SK-N-SH (cell line): Measurements from ENCODE around the gene AMACR.

Experiments
- CTCF ChIP-seq: fragments of 200-600 bp; sonication (generic); IDR thresholded peaks from 2 replicates; pipeline ENCODE4 v1.6.1; 2017; ENCODE audit warnings: antibody characterized with exemption, mild to moderate bottlenecking, moderate library complexity
- EP300 ChIP-seq, 2 experiments: IDR thresholded peaks; 2 replicates each; pipeline versions ENCODE4 v1.4.0 to v1.6.1; 2012; ENCODE audit warnings: borderline replicate concordance in 1 of 2, low read depth in 1 of 2, low read length in 1 of 2
- FOXM1 ChIP-seq: IDR thresholded peaks from 2 replicates; pipeline ENCODE4 v1.4.0; 2012; ENCODE audit warnings: low read depth, mild to moderate bottlenecking
- JUND ChIP-seq: IDR thresholded peaks from 2 replicates; pipeline ENCODE4 v1.4.0; 2012
- RCOR1 ChIP-seq: fragments of 150-350 bp; IDR thresholded peaks from 2 replicates; pipeline ENCODE4 v1.6.1; 2017; ENCODE audit warnings: antibody characterized with exemption, low read length
- SIN3A ChIP-seq: IDR thresholded peaks from 2 replicates; pipeline ENCODE4 v1.6.1; 2012; ENCODE audit warnings: low read depth, mild to moderate bottlenecking, low read length, moderate library complexity, borderline replicate concordance
- TCF12 ChIP-seq: IDR thresholded peaks from 2 replicates; pipeline ENCODE4 v1.4.0; 2012
- TF ChIP-seq, protein P1 (sequence below): fragments of 150-350 bp; IDR thresholded peaks from 2 replicates; pipeline ENCODE4 v1.6.1; 2017; ENCODE audit warnings: antibody characterized with exemption, low read length, low read depth, borderline replicate concordance

GRCh38 chr5:34053571-34054399 lies 45.9 kb upstream of the AMACR start:
- no peak for TF ChIP-seq EP300 (IDR thresholded peaks at IDR 0.05; ENCODE audit: borderline replicate concordance in 1 of 2, low read depth in 1 of 2, low read length in 1 of 2)
- no peak for TF ChIP-seq CTCF
- TF ChIP-seq RCOR1: no peak
- no peak for TF ChIP-seq JUND
- TF ChIP-seq, protein P1, sequence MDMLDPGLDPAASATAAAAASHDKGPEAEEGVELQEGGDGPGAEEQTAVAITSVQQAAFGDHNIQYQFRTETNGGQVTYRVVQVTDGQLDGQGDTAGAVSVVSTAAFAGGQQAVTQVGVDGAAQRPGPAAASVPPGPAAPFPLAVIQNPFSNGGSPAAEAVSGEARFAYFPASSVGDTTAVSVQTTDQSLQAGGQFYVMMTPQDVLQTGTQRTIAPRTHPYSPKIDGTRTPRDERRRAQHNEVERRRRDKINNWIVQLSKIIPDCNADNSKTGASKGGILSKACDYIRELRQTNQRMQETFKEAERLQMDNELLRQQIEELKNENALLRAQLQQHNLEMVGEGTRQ: no peak
- TF ChIP-seq TCF12: no peak
- TF ChIP-seq SIN3A: no peak
- TF ChIP-seq FOXM1: no peak
